Breast epithelium (tissue), 3 donors: Measurements from ENCODE around the gene VANGL2.
"Not testable (repeated sequence)": the region's sequence is repeated elsewhere in the genome, so short reads cannot be mapped to it uniquely, and the experiment has no call there.

ENCODE experiments used
- CTCF ChIP-seq, 3 donors: fragments of 450-650 bp; IDR thresholded peaks; one replicate each; pipeline ENCODE4 v1.5.1; 2016 to 2017; ENCODE audit warnings: antibody characterized with exemption in 3 of 3, mild to moderate bottlenecking in 3 of 3, moderate library complexity in 3 of 3
- POLR2AphosphoS5 ChIP-seq, 3 donors: sonication (generic); formaldehyde crosslinking; IDR thresholded peaks; one replicate each; pipeline ENCODE4 v1.6.1; 2017; ENCODE audit warnings: antibody characterized with exemption in 3 of 3

GRCh38 chr1:160388406-160388805, 12.0 kb upstream of the VANGL2 start:
- TF ChIP-seq CTCF, POLR2AphosphoS5 (IDR thresholded peaks at IDR 0.05): not testable (repeated sequence)
